Stimulated activated CD8-positive, alpha-beta memory T cell treated with anti-CD3 and anti-CD28 coated beads, Interleukin-12 subunit alpha, Interleukin-12 subunit beta, amount 100 ng/mL, for 4 hours (primary cell): ENCODE data around the gene ALOX12B.
"Not testable (repeated sequence)": the region's sequence is repeated elsewhere in the genome, so short reads cannot be mapped to it uniquely, and the experiment has no call there.

Source experiments
- DNase-seq: peaks from one replicate; pipeline ENCODE4 v3.0.0-alpha.2; 2020; ENCODE audit warnings: low read depth

The ALOX12B gene

DNA sequence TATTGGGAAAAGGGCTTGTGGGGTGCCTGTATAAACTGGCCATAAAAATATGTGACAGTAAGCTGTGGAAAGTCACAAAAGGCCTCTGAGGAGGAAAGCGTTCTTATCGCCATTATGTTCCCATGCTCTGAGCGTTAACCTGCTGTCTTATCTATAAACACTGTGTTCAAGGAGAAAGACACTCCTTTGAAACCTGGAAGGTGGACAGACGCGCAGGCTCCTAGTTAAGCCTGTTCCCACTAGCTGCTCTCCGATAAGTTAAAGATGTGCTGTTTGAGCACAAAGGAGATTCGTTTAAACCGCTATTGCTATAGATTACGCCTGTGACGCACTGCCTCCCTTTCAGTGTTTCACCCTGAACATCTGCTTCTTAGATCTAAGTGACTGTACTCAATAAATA, 5.2 kb downstream of the ALOX12B start:
- no peak for DNase-seq

DNA sequence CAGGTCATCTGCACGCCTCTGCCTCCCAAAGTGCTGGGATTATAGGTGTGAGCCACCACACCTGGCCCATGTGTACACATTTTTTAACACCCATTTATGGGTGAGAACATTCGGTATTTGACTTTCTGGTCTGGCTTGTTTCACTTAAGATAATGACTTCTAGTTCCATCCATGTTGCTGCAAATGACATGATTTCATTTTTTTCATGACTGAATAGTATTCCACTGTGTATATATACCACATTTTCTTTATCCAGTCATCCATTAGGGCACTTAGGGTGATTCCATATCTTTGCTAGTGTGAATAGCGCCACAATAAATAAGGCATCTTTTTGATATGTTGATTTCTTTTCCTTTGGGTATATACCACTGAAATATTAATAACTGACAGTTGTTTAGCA, 5.6 kb downstream of the ALOX12B start:
- no peak for DNase-seq

DNA sequence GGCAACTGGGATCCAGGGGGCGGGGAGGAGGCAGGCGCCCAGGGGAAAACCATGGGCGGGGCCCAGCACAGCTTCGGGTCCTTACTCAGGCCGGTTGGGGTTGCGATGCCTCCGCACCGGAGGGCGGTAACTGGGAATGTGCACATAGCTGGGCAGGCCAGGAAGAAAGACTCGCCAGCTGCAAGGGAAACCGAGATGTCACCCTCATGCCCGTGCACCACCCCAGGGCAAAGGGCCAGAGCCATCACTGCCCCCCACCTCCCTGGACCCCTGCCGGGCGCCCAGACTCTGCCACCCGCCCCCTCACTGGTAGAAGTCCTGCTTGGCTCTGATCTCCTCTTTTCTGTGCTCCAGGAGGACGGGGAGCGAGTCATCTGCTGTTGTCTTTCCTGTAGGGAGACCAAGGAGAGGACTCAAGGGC, 6.7 kb downstream of the ALOX12B start:
- no peak for DNase-seq

DNA sequence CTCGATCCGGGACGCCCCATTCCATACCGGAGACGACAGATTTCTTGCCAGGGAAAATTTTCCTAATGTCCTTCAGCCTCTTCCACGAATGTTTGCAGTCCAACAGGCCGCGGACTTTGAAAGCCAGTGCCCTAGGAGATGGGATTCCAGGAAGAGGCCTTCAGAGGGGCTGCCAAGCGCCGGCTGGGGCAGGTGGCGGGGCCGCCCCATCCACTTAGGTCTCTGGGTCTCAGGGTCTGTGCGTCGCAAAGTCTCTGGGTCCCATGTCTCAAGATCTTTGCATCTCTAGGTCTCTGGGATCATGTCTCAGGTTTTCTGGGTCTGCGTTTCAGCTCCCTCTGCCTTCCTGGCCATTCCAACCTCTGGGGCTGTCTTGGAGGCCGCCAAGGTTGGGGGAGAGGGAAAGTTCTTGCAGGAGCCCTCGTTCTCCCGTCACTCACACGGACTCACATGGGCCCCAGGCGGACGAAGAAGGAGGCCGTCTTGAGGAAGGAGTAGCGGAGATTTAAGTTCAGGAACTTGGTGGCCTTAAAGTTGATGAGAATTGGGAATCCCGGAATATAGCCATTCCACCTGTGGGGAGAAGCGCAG, 7.2 kb downstream of the ALOX12B start:
- no peak for DNase-seq

DNA sequence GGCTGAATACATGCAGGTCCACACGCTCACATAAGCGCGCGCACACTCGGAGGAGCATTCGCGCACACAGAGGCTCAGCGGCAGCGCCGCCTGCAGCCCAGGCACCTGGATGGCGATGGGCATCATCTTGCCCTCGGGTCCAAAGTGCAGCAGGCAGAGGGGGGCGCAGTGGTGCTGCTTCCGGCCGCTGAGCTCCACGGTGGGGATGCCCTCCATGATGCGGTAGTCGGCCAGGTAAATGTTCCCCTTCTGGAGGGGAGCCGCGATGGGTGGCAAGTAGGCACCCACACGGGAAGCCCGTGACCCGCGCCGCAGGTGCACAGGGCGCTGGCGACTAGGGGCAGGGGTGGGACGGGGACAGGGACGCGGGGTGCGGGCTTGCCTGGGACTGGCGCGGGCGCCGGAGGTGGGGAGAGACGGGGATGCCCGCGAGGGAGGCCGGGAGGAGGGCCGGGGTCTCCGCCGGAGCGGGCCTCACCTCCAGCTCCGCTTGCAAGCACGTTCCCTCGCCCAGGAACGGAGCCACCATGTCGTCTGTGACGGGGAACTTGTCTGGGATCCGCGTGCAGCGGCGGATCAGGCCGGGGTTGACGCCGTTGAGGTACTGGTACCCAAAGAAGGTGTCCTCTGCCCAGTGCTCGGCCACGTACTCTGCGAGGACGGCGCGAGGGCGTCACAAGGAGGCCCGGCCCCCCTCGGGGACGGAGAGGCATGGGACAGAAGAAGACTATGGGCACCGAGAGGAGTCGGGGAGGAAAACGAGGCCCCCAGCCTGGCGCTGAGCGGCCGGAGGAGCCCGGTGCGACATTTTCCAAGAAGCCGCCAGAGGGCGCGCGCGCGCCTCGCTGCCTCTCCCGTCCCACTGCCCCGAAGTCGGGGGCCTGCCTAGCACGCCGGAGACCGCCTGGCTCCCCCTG, 8.0 kb downstream of the ALOX12B start:
- DNase-seq: peak; percentile 68

DNA sequence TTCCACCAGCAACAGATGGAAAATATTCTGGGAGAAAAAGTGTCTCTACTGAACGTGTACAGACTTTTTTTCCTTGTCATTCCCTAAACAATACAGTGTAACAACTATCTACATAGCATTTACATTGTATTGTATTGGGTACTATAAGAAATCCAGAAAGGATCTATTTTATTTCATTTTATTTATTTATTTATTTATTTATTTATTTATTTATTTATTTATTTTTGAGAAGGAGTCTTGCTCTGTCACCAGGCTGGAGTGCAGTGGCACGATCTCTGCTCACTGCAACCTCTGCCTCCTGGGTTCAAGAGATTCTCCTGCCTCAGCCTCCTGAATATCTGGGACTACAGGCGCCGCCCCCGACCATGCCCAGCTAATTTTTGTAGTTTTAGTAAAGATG, 9.6 kb downstream of the ALOX12B start:
- not testable (repeated sequence) for DNase-seq

DNA sequence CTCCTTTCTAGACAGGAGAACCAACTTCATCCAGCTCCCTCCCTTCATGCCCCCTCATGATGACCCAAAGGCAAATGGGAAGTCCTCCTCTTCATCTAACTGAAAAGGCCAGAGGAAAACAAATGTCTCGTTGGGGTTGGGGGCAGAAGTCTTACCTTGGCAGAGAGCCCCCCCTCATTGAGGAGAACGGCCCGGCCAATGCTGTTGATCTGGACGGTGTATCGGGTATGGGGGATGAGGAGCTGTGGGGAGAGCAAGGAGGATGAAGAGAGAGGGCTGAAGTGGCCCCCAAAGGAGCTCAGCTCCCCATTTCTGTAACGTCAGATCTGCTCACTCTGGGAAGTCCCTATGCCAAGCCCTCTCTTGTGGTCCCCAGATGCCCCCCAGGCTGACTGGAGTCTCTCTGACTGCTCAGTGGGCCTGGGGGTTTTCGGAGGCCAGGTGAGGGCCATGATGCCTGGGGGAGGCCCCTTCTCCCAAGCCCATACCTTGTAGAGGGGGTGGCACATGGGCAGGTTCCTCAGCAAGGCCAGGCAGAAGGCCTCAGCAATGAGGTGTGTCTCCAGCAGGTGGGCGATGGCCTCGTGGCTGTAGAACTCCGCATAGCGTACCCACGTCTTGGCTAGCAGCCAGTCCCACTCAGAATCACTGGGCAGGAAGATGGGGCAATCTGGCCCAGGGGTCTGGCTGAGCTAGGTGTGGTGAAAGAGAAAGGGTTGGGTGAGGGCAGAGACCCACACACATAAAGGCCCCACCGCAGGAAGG, 10.8 kb downstream of the ALOX12B start:
- DNase-seq: no peak

DNA sequence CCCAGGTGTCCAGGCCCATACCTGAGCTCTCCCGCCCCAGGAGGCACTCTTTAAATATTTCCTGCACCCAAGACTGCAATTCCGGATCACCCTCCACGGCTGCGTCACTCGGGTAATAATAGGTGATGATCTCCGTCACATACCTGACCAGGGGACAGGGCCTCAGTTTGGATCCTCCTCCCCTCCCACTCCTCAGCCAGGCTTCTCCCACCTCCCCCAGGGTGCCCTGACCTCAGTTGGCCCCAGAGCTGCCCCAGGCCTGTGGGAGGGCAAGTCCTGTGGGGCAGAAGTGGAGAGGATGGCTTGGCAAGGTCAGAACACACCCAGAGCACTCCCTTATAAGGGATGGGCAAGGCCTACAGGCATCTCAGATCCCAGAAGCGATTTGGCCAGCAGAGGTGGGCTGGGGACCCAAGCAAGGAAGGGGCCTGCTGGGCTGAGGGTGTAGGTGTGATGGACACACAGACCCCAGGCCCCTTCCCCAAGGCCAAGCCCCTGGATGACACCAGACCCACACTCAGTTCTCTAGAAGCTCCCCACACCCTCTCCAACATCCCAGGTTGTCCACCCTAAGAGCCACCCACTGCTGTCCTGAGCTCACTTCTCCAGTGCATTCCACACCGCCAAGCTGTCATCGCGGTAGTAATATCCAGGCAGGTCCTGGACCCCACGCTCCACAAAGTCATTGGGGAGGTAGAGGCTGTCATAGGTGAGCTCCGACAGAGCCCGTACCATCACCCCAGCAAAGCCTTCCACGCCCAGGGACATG, 11.8 kb downstream of the ALOX12B start:
- DNase-seq: no peak

DNA sequence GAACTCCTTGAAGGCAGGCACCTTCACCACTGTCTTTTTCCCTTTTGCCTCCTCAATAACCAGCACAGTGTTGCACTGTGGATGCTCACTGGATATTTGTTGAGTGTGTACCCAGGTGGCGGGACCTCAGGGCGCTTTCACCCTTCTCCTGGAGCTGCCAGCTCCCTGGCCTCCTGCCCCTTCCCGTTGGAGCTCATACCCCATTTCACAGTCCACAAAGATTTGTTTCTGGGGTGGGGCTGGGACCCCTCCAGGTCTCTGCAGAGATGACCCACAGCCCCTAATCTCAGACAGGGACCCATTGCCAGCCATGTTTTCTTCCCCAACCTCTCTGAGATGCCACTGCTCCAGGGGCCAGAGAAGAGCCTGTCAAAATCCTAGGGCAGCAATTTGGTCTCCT, 12.4 kb downstream of the ALOX12B start:
- DNase-seq: no peak

DNA sequence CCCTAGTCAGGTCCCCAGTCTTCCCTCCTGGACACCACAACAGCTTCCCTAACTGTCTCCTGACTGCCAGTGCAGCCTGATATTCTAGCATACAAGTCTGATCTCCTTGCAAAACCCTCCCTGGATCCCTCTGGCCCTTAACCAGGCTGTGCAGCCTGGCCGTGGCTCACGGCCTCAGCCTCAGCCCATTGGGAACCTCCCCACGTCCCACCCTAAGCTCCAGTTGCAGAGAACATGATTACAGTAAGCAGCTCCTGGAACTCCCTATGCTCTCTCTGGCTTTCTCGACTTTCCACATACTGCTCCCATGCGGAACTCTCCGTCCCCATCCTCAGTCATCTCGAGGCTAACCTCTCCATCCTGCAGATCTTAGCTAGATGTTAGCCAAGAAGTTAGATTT, 13.0 kb downstream of the ALOX12B start:
- DNase-seq: no peak

DNA sequence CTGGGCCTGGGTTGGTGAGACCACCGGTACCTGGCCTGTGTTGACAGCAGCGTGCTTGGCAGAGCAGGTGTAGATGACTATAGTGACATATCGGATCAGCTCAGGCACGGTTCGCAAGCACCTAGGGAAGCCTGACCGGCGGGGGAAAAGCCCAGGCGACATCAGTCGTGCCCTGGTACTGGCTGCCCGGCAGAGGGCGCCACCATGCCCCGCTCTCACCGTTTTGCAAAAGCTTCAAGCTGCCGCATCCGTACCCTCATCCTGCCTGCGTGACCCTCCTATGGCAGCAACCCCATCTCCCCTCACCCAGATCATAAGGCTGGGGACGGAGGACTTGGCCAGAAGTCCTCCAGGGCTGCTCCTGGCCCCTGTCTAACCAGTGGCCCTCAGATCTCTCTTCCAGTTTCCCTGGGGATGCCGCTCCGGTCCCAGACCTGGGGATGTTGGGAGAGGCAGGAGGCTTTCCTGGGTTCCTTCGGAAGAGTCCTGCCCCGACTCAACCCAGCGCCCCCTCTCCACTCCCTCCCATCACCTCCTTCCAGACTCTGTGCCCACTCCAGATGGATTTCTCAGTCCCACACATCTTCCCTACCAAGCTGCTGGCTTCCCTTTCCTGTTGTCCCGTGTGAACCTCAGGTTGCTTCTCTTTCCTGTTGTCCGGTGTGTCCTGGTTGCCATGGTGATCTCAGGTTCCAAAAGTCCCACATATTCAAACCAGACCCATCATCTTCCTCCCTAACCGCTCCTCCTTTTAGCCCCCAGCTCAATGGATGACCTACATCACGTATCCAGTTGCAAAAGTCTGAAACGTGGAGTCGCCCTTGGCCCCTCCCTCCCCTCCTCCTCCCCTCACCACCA, 13.7 kb downstream of the ALOX12B start:
- DNase-seq: peak; percentile 71

DNA sequence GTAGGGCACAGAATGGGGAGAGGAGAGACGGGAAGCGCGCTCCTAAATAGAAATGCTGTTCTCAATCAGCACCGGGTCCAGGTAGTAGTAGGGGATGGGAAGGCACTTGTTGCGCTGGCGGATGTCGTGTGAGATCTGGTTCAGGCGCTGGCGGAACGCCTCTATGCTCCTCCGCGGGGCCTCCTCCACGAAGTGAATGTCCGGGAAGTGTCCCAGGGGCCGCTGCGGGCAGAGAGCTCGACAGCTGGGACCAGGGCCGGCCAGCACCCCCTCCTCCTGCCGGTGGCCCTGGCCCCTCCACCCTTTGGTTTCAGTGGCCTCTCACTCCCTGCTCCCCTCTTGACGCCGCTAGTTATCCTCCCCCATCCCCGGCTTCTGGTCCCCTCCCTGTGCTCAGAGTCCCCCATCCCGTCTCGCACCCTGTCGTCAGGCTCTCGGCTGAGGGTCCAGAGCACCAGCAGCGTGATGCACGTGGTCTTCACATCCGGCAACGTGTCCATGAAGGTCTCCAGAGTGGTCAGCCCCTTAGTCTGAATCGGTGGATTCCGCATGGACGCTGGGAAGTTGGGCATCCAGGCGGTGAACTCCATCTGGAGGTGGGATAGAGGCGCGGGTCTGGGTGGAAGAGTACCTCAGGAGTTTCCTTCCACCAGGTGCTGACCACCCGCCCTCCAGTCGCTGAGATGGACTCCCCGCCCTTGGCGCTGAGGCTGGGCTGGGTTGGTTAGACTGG, 14.6 kb downstream of the ALOX12B start:
- no peak for DNase-seq

DNA sequence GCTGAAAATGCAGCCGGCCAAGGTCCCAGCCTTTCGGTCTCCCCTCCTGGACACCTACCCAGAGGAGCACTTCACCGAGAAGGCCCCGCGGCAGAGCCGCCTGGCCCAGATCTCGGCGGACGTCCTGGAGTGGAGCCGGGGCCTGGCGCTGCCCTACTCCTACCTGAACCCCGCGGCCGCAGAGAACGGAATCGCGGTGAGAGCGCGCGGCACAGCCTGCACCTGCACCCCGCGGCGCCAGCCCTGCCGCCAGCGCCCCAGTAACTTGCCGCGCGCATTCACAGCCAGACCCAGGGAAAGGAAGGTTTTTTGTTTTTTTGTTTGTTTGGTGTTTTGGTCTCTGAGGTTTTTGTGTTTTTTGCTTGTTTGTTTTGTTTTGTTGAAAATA, 15.2 kb downstream of the ALOX12B start:
- no peak for DNase-seq

DNA sequence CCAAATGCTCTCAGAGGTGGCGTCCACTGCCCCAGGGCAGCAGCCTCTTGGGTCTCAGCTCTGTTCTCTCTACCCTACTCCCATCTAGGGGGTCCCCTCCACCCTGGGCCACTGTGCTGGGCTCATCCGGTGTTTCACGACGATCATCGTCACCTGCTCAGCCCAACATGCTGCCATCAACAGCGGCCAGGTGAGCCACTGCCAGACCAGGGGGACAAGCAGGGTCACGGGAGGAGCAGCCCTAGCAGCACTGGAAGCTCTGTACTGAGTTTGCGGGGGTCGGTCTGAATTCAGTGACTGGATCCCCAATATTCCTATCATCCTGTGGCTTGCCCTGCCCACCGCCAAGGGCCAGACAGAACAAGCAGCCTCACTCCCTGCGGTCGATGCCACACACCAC, 16.0 kb downstream of the ALOX12B start:
- DNase-seq: no peak

DNA sequence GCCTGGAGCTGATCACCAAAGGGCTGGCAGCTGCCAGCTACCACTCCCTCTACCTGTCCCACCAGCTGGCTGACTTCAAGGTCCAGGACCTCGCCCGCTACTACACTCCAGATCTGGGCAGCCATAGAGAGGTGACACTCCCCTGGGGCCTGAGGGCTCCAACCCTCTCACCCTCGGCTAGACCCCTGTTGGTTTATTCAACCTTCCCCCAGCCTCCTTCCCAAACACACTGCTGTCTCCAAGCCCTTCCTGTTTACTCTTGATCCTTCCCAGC, 18.0 kb downstream of the ALOX12B start:
- no peak for DNase-seq

DNA sequence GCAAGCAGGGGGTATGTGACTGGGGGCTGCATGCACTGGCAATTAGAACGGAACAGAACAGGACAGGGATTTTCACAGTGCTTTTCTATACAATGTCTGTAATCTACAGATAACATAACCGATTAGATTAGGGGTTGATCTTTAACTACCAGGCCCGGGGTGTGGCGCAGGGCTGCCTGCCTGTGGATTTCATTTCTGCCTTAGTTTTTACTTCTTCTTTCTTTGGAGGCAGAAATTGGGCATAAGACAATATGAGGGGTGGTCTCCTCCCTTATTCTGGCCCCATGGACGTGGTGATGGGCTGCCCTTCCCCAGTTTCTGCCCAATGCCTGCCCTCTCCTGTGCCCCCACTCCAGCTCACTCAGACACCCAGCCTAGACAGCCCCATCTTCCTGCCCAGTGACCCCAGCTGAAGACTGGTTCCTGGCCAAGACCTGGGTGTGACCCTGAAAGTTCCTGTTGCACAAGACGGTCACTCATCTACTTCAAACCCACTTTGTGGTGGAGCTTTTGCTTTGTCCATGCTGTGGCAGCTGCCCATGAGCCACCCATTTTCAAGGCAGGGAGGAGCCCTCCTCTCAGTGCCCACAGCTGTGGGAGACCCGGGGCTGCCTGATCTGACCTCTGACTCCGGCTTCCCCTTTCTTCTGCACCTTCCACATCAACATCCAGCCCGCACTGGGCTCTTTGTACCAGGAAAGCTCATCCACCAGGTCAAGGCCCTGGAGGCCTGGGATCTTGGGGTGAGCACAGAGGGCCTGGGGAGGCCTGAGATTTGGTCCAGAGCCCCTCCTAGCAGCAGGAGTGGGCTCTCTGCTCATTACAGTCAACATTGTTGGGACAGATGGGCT, 18.6 kb downstream of the ALOX12B start:
- no peak for DNase-seq

DNA sequence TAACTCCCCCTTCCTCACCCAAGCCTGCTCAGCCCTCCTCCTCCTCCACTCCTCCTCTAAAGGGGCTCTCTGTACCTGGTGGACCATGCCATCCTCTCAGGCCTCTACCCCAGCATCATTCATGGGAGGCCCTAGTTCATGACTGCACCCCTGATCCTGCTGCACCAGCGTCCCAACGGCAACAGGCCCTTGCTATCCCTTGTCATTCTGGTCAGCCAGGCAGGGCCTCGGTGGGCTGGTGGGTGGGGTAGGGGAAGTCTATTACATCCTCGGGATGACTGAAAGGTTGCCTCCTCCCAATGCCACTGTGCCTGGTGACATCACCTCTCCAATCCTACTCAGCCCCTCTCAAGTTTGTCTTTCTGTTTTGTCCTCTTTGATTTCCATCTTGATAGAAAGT, 19.7 kb downstream of the ALOX12B start:
- no peak for DNase-seq

DNA sequence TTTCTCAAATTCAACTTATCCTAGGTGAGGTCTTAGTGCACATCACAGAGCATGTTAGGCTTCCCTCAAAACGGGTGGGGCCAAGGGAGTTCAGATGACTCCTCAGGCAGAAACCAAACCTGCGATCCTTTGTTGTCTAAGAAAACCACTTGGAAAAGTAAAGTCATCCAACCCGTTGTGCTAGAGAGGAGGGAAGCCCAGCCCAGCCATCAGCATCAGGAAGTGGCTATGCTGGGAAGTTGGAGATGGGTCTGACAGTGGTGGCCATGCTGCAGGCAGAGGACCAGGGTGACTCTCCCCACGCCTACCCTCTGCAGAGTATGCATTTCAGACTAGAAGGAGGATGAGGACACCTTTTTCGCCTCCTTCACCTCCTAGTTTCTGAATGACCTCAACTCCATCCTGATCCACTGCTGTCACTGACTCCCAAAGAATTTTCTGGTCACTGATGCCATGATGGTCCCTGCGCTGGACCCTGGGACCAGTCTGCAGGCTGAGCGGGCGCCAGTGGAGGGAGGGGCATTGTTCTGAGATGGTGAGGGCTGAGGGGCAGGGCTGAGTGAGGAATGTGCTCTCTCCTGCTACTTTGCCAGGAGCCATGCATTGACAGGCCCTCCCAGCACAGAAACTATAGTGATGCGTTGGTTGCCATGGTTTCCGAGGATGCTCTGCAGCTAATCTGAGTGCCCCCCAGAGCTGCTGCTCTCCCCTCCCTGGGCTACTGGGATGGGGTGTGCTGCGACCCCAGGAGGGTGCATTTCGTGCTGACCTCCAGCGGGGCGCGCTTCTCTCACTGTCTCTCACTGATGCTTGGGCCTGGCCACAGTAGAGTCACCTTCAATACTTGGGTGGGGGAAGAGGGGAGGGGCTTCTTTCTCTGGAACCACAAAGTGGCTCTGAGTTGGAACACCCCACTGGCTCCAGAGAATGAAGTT, 20.4 kb downstream of the ALOX12B start:
- no peak for DNase-seq

DNA sequence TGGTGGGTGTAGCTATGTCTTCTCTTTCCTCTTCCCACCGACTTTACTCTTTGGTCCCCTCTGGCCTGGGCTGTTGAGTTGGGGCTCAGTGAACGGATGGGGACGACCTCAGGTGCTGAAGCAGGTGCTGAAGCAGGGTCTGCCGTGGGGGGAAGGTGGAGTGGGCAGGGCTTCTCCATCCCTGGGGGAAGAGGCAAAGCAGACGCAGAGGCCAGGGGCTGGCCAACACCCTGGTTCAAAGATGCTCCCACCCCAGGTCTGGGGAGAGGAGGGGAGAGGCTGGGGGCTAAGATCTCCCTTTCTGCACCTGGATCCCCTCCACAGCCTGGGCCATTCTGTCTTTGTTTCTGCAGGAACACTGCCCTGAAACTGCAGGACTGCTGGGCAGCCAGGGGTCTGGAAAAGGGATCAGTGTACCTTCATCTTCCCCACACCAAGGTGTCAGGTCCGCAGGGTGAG, 22.9 kb downstream of the ALOX12B start:
- no peak for DNase-seq
